ENCODE results near the gene CNN2.

CNN2 gene

DNA sequence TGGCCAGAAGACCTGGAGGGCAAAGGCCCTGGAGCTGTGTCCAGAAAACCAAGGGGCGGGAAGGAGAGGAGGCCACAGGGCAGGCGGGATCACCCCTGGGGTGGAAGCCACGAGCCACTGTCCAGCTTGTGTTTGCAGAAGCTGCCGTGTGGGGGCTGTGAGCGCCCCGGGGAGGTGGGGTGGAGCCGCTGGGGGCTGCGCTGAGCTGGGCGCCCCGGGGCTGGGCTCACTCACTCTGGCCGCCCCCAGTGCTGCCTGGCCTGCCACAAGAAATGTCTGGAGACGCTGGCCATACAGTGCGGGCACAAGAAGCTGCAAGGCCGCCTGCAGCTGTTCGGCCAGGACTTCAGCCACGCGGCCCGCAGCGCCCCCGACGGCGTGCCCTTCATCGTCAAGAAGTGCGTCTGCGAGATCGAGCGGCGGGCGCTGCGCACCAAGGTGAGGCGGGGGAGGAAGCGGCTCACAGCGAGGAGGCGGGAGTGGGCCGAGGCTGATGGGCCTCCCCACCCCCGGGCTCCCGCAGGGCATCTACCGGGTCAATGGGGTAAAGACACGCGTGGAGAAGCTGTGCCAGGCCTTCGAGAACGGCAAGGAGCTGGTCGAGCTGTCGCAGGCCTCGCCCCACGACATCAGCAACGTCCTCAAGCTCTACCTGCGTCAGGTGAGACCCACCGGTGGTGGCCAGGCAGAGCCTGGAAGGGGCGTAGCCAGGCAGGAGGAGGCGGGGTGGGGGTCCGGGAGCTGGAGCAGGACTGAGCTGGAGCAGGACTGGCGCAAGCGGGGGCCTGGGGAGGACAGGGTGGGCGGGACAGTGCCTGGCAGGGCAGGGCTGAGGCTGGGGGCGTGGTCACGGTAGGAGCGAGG, 55.1 kb downstream of the CNN2 start:
- DNase-seq (ENCODE audit: low read depth), result no peak

DNA sequence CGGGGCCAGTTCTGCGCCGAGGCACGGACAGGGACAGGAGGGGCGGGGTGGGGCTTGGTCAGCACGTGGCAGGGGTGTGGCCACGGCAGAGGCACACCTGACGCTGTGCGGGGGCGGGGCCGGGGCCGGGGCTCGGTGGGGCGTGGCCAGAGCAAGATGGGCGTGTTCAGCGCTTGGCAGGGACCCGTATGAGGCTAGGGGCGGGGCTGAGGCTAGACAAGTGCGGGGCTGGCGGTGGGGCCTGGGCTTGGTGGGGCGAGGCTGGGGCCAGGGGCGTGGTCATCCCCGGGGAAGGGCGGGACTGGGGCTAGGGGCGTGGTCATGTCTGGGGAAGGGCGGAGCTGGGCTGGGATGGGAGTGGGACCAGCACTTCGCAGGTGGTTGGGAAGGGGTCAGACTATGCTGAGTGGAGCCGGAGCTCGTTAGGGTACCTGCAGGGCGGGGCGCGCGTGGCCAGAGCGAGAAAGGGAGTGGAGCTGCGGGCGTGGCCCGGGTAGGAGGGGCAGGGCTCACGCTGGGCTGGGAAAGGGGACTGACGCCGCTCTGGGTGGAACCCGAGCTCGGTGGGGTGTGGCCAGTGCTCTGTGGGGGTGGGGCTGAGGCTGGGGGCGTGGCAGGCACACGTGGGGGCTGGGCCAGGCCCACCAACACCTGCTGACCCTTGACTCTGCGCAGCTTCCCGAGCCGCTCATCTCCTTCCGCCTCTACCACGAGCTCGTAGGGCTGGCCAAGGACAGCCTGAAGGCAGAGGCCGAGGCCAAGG, 55.9 kb downstream of the CNN2 start:
- DNase-seq (ENCODE audit: low read depth), result no peak

DNA sequence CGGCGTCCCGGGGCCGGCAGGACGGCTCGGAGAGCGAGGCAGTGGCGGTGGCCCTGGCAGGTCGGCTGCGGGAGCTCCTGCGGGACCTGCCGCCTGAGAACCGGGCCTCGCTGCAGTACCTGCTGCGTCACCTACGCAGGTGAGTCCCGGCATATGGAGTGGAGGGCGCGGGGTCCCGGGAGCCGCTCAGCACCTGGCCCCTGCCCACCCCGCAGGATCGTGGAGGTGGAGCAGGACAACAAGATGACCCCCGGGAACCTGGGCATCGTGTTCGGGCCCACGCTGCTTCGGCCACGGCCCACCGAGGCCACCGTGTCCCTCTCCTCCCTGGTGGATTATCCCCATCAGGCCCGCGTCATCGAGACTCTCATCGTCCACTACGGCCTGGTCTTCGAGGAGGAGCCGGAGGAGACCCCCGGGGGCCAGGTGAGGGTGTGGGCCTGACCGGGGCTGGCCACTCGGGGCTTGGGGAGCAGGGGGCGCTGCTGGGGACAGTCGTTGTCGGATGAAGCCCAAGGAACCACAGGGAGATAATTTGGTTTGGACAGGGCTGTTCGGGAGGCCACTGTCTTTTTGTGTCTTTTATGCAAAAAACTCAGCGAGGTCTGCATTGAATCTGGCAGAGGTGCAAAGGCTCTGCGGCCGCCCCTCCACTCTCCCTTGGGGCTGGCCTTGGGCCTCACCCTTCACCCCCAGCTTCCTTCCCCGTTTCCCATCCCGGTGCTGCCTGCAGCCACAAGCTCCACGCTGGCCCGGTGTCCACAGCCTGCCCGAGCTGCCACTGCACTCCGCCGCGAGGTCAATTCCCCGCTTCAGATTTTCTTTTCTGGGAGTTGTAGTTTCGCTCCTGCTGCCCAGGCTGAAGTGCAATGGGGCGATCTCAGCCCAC, 56.8 kb downstream of the CNN2 start:
- no peak for DNase-seq (ENCODE audit: low read depth)

DNA sequence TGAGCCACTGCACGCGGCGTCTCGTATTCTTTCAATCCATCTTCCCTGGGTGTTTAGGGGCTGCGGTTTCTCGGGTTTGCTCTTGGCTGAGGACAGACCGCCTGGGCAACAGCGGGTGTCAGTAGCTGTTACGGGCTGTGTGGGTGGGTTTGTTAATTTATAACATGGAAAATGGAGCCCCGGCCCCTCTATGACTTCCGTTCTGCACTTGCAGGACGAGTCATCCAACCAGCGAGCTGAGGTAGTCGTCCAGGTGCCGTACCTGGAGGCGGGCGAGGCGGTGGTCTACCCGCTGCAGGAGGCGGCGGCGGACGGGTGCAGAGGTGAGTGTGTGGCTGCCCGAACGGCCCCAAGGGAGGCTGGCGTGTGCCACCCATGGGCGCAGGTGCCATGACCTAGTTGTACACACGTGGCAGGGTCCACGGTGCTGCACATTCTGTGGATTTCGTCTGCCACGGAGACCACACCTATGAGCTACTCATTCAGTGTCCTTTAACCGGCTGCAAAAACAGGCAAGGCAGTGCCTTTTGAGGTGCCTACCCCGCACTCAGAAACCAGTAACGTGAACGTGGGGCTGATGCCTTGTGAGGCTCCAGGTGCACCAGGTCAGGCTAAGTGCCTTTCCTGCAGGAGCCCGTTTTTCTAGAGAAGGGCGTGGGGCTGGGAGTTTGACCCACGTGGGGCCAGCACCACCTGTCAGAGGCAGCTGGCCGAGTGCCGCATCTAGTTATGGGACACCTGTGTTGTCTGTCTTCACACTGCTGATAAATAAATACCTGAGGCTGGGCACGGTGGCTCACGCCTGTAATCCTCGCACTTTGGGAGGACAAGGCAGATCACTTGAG, 57.8 kb downstream of the CNN2 start:
- DNase-seq (ENCODE audit: low read depth), result no peak

DNA sequence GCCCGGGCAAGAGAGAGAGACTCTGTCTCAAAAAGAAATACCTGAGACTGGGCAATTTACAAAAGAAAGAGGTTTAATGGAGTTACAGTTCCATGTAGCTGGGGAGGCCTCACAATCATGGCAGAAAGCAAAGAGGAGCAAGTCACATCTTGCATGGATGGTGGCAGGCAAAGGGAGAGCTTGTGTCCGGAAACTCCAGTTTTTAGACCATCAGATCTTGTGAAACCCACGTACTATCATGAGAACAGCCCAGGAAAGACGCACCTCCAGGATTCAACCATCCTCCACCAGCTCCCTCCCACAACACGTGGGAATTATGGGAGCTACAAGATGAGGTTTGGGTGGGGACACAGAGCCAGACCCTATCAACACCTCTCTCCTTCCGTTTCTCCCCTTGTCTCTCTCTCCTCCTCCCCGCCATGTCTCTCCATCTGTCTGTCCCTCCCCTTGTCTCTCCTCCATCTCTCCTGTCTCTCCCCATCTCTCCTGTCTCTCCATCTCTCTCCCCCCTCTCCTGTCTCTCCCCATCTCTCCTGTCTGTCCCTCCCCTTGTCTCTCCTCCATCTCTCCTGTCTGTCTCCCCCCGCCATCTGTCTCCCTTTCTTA, 58.7 kb downstream of the CNN2 start:
- no peak for DNase-seq (ENCODE audit: low read depth)

DNA sequence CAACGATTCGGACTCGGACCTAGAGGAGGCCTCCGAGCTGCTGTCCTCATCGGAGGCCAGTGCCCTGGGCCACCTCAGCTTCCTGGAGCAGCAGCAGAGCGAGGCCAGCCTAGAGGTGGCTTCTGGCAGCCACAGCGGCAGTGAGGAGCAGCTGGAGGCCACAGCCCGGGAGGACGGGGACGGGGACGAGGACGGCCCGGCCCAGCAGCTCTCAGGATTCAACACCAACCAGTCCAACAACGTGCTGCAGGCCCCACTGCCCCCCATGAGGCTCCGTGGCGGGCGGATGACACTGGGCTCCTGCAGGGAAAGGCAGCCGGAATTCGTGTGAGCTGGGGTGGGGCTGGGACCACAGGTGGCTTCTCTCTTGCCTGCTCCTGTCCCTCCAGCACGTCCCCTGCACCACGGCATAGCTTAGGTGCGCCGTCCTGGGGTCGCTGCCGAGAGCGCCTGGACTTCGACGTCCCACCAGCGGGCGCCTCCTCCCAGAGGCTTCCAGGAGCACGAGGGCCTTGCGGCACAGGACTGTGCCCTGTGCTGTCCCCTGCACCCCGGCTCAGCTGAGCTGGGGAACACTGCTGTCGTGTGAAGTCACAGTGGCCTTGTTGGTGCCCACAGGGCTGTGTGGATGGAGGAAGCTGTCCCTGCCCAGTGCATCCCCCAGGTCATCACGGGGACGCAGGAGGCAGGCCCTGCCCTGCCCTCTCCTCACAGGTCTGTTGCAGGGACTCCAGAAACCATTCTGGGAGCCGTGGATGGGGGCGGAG, 59.5 kb downstream of the CNN2 start:
- DNase-seq (ENCODE audit: low read depth), result no peak

DNA sequence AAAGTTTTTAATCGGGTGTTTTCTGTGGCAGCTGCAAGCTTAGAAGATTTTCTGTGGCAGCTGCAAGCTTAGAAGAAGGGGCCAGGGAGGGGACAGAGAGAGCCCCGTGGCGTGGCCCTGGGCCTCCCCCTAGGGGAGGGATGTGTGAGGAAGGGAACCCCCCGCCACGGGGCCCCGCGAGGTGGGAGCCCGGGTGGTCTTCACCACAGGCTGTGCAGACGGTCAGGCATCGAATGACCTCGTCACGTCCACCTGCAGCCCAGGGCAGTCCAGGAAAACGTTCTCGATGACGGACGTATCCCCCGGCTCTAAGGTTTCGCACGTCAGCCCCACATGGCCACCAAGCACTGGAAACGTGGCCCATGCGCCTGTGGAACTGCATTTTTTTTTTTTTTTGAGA, 60.2 kb downstream of the CNN2 start:
- no peak for DNase-seq (ENCODE audit: low read depth)

DNA sequence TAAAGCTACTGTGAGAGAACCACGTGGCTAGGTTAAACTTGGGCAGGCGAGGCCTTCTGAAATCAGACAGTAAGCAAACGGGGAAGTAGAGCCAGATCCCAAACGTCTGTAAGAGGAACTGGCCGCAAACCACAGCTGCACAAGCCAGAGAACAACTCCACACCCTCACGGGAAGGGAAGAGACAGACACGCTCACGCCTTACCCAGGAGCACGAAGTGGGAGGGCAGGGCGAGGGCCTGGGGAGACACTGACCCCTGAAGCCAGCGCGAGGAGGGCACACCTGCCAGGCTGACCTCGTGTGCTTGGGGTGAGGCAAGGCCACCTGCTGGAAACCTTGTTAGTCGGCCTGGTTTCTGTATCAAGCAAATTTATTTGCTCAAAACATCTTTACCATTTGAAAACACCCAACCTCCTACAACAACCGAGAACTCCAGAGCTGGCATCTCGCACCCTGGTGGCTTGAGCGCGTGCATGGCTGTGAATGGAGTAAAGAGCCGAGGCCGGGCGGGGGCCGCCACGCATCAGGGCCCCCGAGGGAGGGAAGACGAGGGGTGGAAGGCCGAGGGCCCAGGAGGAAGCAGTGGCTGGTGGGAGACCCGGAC, 61.5 kb downstream of the CNN2 start:
- DNase-seq (ENCODE audit: low read depth), result no peak

DNA sequence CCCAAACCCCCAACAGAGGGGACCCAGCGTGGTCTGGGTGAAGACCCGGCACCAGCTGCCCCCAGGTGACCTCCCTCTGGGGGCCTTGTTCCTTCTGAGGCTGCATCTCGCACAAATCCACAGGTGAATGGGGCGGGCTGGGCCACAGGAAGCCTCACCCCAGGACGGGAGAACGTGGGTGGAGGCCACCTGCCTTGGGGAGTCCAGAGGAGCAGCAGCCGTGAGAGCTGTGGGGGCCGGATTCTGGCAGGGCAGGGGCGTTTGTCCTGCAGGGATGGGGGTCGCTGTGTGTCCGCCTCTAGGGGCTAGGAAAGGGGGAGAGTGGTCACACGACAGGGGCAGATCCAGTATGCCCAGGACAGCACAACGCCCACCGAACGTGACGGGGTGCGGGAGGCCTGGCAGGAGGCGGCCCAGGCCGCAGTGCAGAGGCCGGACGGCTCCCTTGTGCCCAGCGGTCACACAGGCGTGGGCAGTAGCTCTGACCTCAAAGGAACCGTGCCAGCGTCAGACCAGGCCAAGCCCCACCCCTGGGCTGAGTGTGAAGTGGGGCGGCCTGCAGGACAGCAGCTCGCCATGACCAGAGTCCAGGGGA, 62.1 kb downstream of the CNN2 start:
- DNase-seq (ENCODE audit: low read depth), result no peak

Data from stromal cell of bone marrow (primary cell).